CD4-positive, alpha-beta T cell treated with Interleukin-15 for 4 hours (primary cell): ENCODE measurements around the gene TMEM235.

Experiments
- DNase-seq: peaks from one replicate; pipeline ENCODE4 v3.0.0-alpha.2; 2020; ENCODE audit warnings: low spot score

Gene TMEM235

DNA sequence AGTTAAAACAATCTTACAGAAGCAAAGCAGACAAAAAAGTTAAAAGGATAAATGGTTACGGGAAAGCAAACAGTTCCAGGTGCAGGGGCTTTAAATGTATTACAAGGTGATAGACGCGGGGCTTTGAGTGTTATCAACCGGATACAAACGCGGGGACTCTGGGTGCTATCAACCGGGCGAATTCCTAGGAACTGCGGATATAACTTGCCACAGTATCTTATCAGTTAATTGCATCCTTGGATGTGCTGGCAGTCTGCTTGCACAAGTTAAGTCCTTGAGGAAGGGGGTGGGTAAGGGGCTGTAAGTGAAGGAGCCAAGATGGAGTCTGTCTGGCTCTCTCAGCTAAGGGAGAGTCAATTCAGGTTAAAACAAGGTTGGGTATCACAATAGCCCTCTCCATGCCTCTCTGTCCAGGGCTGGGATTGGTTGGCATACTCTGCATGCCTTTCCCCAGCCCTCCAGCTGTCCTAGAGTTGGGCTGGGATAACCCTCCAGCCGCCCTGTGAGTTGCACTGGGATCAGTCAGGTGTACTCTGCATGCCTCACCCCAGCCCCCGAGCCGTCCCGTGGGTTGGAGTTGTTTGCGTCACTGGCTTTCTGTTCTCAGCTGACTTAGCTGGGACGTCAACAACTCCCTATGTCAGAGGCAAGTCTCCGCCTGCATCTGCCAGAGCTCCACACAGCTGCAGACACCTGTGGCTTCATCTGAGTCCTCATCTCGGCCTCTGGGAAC, 40.9 kb downstream of the TMEM235 start:
- no peak for DNase-seq

DNA sequence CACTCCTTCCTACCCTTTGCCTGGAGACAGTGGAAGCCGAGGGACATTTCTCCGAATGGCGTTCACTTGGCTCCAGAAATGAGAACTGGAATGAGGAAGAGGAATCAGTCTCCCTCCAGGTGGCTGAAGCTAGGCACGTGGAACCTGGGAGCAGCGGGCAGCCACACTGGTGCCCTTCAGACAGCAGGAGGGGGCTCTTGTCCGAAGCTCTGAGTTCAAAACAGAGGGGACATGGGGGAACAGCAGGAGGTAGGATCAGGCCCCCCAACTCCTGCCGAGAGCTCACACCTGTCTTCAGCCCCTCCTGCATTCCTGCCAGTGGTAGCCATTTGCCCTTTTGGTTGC, 41.5 kb downstream of the TMEM235 start:
- no peak for DNase-seq

DNA sequence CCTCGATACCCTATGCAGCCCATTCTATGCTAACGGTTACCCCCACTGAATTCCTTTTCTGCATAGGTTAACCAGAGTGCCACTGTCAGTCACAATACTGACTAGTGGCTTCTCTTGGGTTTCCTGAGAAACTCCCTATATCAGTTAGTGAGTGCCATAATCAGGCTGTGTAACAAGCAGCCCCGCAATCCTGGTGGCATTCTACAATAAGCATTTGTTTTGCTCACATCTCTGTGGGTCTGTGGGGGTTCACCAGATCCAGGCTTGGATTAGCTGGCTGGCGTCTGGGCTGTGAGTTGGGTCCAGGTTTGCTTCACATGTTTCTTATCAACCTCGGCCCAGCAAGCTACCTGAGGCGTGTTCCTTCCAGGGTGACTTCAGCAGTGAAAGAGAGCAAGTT, 42.4 kb downstream of the TMEM235 start:
- DNase-seq = no peak

DNA sequence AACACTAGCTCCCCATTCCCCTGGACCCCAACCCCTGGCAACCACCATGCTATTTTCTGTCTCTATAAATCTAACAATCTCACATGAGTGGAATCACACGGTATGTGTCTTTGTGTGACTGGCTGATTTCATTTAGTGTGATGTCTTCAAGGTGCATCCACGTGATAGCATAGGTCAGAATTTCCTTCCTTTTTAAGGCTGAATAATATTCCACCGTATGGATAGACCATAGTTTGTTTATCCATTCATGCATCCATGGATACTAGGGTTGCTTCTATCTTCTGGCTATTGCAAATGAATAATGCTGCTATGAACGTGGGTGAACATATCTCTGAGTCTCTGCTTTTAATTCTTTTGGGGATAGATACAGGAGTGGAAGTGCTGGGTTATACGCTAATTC, 43.9 kb downstream of the TMEM235 start:
- DNase-seq = no peak

DNA sequence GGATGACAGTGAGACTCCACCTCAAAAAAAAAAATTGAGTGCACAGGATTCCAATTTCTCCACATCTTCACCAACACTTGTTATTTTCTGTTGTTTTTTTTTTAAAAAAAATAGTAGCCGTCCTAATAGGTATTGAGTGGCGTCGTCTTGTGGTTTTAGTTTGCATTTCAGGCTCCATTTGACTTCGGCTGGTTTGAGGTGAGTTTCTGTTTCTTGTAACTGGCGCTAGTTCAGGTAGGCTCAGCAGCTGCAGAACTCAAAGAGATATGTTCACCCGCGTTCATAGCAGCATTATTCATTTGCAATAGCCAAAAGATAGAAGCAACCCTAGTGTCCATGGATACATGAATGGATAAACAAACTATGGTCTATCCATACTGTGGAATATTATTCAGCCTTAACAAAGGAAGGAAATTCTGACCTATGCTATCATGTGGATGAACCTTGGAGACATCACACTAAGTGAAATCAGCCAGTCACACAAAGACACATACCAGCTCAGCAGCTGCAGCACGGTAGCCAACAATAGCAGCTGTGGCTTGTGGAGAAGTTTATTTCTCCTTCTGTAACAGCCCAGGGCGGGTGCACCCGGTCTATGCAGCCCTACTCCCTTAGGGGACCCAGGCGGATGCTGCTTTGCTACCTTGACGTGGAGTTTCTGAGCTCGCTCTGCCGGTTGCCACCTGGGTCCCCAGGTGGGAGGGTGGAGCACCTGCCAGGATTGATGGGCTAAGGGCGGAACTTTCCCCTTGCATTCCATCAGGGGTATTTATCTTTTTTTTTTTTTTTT, 44.9 kb downstream of the TMEM235 start:
- DNase-seq = no peak

DNA sequence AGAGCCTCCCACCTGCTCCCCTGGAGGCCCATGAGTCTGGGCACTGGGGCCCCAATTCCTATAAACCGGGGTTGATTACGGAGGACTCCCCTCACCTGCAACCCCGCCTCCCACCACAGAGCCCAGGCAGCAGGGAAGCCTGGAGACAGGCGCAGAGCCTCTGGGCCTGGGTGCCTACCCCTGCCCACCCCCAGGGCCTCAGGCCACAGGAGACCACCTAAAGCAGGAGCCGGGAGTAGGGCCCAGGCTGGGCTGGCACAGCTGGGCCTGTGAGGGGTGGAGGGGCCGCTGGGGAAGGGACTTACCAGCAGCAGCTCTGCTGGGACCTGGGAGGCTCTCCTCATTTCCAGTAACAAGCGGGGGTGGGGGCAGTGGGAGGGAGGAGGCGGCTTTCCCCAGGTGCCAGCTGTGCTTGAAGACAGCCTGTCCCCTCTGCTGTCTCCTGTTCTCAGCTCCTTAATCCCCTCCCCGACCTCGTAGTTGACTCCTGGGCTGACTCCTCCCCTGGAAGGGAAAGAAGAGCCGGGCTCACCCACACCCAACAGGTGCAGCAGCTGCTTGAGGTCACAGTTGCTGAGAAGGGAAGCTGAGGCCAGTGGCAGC, 46.8 kb downstream of the TMEM235 start:
- DNase-seq = no peak

DNA sequence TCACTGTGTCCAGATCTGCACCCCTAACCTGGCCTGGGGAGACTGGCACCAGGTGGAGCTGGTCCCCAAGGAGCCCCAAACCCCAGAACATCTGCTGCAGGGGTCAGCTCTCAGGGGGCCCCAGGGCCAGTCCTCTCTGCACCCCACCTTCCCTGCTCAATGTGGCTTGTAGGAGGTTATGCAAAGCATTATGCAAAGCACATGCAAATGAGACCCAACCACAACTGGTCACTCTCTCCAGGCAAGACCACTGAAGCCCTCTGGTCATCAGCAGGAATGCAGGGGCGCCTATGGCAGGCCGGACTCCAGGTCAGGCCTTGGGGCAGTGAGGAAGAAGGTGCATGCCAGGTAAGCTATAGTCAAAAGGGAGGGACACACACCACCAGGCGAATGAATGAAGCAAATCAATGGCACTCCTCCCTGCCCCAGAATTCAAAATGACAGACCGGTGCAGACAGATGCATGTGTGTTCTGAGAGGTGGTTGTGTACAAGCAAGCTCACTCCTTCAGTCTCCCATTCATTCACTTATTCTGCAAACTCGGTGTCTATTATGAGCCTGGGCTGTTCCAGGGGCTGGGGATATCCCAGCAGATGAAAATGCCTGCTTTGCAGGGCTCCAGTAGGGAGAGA, 48.0 kb downstream of the TMEM235 start:
- no peak for DNase-seq

DNA sequence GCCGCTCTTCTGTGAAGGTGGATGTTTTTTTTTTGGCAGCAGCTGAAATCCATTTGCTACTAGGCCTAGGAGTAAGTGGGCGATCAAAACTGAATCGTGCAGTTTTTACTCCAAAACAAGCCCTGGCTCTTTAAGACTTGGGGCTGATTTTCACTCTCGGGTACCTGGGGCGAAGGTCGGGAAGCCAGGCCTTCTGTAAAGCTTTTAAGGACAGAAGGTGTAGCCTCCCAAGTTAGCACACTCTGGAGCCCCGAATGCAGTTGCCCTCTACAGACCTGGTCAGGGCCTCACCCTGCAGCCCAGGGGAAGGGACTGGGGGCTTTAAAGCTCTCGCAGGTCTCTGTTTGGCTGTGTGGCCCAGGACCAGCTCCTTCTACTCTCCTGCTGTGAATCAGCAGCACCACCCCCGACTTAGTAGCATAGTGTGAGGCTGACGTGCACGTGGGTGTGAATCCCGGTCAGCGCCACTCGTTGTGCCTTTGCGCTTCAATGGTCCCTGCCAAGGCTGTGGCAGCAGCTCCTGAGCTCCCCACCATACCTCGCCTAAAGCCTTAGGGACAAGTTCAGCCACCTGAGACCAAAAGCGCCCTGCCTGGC, 49.9 kb downstream of the TMEM235 start:
- DNase-seq = no peak

DNA sequence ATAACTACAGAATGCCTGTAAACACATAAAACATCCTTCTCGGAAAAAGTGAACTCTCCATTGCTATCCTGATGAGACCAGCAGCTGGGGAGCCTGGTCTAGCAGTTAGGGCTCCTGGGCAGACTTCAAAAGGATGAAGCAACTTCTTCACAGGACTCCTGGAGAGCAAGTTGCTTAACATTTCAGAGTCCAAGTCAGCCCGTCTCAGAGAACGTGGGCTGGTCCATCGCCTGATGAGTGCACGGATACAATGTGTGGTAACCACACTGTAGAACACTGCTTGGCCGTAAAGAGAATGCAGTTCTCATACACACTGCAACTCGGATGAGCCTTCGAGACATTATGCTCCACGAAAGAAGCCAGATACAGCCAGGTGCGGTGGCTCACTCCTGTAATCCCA, 52.7 kb downstream of the TMEM235 start:
- DNase-seq = no peak

DNA sequence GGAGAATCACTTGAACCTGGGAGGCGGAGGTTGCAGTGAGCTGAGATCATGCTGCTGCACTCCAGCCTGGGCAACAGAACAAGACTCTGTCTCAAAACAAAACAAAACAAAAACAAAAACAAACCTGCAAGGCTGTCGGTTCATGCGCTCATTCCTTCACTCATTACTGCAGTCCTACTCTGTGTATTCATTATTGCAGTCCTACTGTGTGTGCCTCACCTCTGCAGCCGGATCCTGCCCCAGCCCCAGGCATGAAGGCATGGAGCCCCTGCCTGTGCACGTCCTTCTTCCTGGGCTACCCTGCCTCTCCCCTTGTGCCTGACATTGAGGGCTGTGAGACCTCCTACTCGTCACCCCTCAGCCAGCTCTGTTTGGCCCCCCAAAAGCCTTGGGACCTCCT, 57.6 kb downstream of the TMEM235 start:
- DNase-seq = no peak

DNA sequence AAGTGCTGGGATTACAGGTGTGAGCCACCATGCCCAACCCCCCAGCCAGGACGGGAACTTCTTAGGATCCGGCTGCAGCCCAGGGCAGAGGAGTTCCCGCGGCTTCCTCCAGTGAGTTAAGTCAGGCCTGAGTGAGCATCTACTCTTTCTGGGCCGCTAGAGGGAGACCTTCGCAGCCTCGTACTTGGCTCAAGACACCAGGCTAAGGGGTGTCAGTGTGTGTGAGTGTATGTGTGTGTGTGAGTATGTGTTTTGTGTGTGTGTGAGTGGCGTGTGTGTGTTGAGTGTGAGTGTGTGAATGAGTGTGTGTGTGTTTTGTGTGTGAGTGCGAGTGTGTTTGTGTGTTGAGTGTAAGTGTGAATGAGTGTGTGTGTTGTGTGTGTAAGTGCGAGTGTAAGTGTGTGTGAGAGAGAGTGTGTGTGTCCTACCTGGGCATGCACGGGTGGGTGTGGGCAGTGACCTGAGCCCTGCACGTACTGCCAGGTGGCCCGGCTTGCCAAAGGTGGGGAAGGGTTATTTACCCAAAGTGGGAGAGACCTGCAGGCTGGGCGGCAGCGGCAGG, 58.5 kb downstream of the TMEM235 start:
- DNase-seq = peak; percentile 85
